Retinal pigment epithelial cell (primary cell): ENCODE results near the gene LAMA4.
A peak's percentile ranks its signal among the peaks of the same experiment; 100 is the strongest.

Source experiments
- DNase-seq: peaks from one replicate; pipeline ENCODE4 v3.0.0-alpha.2; 2010; ENCODE audit warnings: low read depth
- H3K4me3 ChIP-seq: 2 replicates; pipeline ENCODE4 v1.5.1; 2011; ENCODE audit warnings: mild to moderate bottlenecking, low read length, control low read depth, moderate library complexity
- CTCF ChIP-seq: conservative IDR thresholded peaks from 2 replicates; pipeline ENCODE4 v1.5.1; 2011; ENCODE audit warnings: low read depth, low read length, control low read depth, inconsistent platforms

Gene LAMA4

GRCh38 chr6:112296122-112296521 lies 41.8 kb upstream of the LAMA4 start:
- TF ChIP-seq CTCF: peak; percentile 72
- no peak overlapping the region for H3K4me3 ChIP-seq
- DNase-seq: no peak

GRCh38 chr6:112291161-112291762 lies 36.9 kb upstream of the LAMA4 start:
- no peak overlapping the region for H3K4me3 ChIP-seq
- TF ChIP-seq CTCF: no peak
- no peak for DNase-seq

GRCh38 chr6:112289038-112289566 lies 34.7 kb upstream of the LAMA4 start:
- no peak for TF ChIP-seq CTCF
- H3K4me3 ChIP-seq: no peak overlapping the region
- DNase-seq: no peak

- no peak overlapping the region for H3K4me3 ChIP-seq
- no peak for DNase-seq
- TF ChIP-seq CTCF: no peak
These were observed 34.1 kb upstream of the LAMA4 start for GRCh38 chr6:112288475-112288874.

GRCh38 chr6:112287577-112288225 lies 33.3 kb upstream of the LAMA4 start:
- no peak overlapping the region for H3K4me3 ChIP-seq
- DNase-seq: no peak
- TF ChIP-seq CTCF: no peak

GRCh38 chr6:112286500-112287144 lies 32.3 kb upstream of the LAMA4 start:
- no peak for DNase-seq
- TF ChIP-seq CTCF: no peak

More at GRCh38 chr6:112286500-112287144, 32.3 kb upstream of the LAMA4 start:
- H3K4me3 ChIP-seq: no peak overlapping the region
